GM21717 (cell line): Measurements from ENCODE around the gene DAGLB.
A peak's percentile ranks its signal among the peaks of the same experiment; 100 is the strongest.

ENCODE experiments used
- ATAC-seq: cut with Tn5 transposase; IDR thresholded peaks from one replicate; pipeline ENCODE4 v1.9.1; 2021; ENCODE audit warnings: mild to moderate bottlenecking, moderate library complexity; ENCODE audit not compliant: unreplicated experiment

The DAGLB gene, protein sequence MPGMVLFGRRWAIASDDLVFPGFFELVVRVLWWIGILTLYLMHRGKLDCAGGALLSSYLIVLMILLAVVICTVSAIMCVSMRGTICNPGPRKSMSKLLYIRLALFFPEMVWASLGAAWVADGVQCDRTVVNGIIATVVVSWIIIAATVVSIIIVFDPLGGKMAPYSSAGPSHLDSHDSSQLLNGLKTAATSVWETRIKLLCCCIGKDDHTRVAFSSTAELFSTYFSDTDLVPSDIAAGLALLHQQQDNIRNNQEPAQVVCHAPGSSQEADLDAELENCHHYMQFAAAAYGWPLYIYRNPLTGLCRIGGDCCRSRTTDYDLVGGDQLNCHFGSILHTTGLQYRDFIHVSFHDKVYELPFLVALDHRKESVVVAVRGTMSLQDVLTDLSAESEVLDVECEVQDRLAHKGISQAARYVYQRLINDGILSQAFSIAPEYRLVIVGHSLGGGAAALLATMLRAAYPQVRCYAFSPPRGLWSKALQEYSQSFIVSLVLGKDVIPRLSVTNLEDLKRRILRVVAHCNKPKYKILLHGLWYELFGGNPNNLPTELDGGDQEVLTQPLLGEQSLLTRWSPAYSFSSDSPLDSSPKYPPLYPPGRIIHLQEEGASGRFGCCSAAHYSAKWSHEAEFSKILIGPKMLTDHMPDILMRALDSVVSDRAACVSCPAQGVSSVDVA

GRCh38 chr7:6447581-6448199 lies at the start of gene DAGLB:
TSS of gene DAGLB (minus strand) at chr7:6447954. CDS start at chr7:6447842, 112 bp downstream.
- ATAC-seq, result peak; percentile 70

DNA sequence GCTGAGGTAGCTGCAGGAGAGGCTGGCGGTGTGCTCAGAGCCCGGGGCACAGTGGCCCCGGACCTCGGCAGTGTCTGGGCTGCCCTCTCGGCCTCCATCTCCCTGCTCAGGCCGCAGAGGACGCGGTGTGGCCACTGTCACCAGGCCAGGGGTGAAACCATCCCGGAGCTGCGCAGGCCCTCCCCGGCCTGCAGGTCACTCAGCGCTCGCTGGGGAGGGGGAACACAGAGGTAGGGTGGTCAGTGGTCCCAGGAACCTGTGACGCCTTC lies 49.8 kb upstream of the DAGLB start:
- no peak for ATAC-seq

- ATAC-seq, result no peak
Measured at GRCh38 chr7:6496842-6497636, 49.3 kb upstream of the DAGLB start.

DNA sequence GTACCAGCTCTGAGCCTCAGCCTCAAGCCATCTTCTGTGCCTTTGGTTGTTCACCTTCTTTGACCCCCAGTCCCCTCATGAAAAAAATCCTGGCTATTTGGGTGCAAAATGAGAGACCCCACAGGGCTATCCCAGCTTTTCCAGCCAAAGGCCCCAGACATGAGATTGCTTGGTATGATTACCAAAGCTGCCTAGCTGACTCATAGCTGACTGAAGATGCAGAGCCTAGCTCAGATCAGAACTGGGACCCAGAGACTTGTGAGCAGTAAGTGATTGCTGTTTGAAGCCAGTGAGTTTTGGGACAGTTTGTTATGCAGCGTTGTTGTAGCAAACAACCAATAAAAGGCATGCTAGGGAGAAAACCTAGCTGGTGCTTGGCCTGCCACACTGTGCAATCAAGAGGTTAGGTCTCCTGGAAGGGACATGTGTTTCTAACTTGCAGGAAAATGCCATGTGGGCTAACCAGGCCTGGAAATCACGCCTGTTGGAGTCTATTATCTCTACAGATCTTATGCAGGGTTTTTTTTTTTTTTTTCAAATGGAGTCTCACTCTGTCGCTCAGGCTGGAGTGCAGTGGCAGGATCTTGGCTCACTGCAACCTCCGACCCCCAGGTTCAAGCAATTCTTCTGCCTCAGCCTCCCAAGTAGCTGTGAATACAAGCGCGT lies 48.0 kb upstream of the DAGLB start:
- no peak for ATAC-seq

GRCh38 chr7:6494365-6494764 lies 46.6 kb upstream of the DAGLB start:
- ATAC-seq, result no peak

DNA sequence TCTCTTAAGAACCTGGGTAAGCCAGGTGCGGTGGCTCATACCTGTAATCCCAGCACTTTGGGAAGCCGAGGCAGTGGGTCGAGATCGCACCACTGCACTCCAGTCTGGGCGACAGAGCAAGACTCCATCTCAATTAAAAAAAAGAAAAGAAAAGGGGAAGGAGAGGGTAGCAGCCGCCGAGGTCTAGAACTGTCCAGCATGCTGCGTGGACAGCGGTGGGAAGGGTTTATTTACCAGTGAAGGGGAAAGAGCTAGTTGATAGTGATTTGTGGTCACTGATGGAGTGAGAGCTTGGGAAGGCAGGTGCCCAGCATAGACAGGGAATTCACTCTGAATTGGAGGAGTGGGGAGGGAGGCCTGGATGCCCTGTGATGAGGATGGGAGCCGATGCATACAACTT lies 43.4 kb upstream of the DAGLB start:
- no peak for ATAC-seq

DNA sequence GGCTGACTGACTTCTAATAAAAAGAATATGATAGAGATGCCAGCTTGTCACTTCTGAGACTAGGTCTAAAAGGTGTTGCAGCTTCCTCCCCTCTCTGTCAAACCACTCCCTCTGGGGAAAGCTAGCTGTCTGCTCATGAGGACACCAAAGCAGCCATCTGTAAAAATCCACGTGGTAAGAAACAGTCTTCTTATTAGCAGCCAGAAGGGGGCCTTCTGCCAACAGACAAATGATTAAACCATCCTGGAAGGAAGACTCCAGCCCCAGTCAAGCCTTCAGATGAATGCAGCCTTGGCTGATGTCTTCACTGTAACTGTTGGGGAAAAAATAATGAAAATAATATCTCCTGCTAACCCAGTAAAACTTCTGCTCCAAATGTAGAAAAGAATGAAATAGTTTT lies 41.9 kb upstream of the DAGLB start:
- no peak for ATAC-seq

- no peak for ATAC-seq
Measured at GRCh38 chr7:6487184-6487545, 39.4 kb upstream of the DAGLB start.

GRCh38 chr7:6486438-6487183 lies 38.9 kb upstream of the DAGLB start:
- no peak for ATAC-seq

DNA sequence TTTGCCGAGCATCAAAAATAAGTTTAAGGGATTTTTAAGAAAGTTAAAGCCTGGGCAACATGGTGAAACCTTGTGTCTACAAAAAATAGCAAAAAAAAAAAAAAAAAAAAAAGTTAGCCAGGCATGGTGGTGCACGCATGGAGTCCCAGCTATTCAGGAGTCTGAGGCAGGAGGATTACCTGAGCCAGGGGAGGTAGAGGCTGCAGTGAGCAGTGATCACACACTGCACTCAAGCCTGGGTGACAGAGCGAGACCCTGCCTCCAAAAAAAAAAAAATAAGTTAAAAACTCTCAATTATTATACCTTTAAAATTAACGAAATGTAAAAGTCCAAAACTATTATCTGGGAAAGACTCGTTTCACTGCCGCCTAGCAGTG lies 35.0 kb upstream of the DAGLB start:
- no peak for ATAC-seq

- ATAC-seq, result no peak
Measured at GRCh38 chr7:6482307-6482706, 34.6 kb upstream of the DAGLB start.

GRCh38 chr7:6481445-6481844 lies 33.7 kb upstream of the DAGLB start:
- no peak for ATAC-seq

DNA sequence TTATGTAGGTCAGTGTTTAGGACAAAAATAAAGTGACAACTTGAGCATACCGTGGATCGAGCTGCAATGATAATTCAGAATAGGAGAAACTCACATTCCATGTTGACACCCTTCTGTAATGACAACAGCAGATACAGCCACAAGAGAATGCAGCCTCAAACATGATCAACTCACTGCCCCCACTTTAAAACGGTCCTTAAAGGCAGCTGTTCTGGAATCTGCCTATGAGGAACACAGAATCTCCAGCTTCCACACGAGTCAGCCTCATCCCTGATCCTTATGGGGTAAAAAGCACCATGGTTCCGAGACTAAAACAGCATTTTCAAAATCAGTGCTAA lies 32.5 kb upstream of the DAGLB start:
- no peak for ATAC-seq

GRCh38 chr7:6479067-6479466 lies 31.3 kb upstream of the DAGLB start:
- no peak for ATAC-seq

DNA sequence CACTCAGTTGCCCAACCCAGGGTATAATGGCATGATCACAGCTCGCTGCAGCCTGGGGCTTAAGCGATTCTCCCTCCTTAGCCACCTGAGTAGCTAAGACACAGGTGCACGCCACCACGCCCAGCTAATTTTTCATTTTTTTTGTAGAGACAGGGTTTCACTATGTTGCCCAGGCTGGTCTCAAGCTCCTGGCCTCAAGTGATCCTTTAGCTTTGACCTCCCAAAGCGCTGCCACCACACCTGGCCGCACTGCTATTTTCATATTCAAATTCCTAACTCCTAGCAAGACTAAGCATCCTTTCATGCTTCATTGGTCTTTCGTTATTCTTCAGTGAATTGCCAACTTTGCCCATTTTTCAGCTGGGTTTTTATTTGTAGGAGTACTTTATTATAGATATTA lies 30.4 kb upstream of the DAGLB start:
- no peak for ATAC-seq

- ATAC-seq, result no peak
Measured at GRCh38 chr7:6477318-6477660, 29.5 kb upstream of the DAGLB start.

DNA sequence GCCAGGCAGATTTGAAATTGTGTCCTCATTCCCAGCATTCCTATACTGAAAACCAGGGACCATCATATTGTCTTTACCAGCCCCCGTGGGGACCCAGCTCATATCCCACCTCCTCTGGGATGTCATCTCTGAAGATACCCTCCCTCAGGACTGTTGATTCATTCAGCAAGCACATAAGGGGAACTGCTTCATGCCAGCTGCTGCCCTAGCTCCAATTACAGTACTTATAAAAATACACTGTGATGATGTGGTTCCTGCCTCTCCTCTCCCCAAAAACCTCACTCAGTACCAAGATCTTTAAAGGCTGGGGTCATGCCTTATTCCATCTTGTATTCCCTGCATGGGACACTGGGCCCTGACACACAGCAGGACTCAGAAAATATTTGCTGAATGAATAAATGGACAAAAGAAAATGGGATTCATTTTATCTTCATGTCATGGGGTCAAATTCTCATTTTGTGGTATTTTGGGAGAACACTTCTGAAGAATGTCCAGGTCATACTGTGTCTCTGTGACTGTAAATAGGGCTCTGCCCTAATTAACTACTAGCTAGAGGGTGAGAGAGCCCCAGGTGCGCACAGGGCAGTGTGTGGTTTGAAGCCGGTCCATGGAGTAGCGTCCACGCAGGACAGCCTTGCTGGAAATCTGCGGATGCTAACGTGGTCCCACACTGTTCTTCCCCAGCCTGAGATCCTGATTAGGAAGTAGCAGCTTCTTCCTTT lies 29.0 kb upstream of the DAGLB start:
- no peak for ATAC-seq

- no peak for ATAC-seq
Measured at GRCh38 chr7:6475433-6476186, 27.9 kb upstream of the DAGLB start.

DNA sequence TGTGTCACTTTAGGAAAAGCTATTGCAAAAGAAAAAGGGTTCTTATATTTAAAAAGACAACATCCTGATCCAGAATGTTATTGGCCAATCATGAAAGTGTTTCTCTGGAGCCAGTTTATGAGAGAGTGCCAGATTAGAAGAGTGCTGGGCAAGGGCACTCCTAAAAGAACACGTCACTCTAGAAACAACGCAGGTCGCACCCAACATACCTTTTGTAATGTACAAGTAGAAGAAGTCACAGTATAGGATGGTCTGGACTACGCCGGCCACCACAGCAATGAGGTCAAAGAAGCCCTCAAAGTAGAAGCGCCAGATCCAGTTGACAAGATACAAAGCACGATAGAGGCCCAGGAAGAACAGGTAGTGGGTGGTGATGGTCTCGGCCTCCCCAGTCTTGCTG lies 18.1 kb upstream of the DAGLB start:
- ATAC-seq, result no peak
